ELR (cell line): Measurements from ENCODE around the gene WDFY4.

Experiments used
- DNase-seq: peaks from one replicate; pipeline ENCODE4 v3.0.0-alpha.2; 2015; ENCODE audit warnings: low read depth

WDFY4 gene

GRCh38 chr10:48907730-48908129, 223.1 kb downstream of the WDFY4 start:
- no peak for DNase-seq

- no peak for DNase-seq
These were observed 225.9 kb downstream of the WDFY4 start for GRCh38 chr10:48910548-48910947.

GRCh38 chr10:48913674-48914073, 229.0 kb downstream of the WDFY4 start:
- DNase-seq = no peak

GRCh38 chr10:48923748-48924147, 239.1 kb downstream of the WDFY4 start:
- no peak for DNase-seq

GRCh38 chr10:48924988-48925387, 240.3 kb downstream of the WDFY4 start:
- no peak for DNase-seq

- DNase-seq = no peak
These were observed 241.6 kb downstream of the WDFY4 start for GRCh38 chr10:48926255-48926654.

GRCh38 chr10:48926764-48927540, 242.3 kb downstream of the WDFY4 start:
- no peak for DNase-seq

GRCh38 chr10:48929413-48929990, 244.8 kb downstream of the WDFY4 start:
- no peak for DNase-seq

- DNase-seq = no peak
These were observed 246.5 kb downstream of the WDFY4 start for GRCh38 chr10:48931188-48931587.

GRCh38 chr10:48932831-48933664, 248.4 kb downstream of the WDFY4 start:
- DNase-seq = no peak

- DNase-seq = no peak
These were observed 250.2 kb downstream of the WDFY4 start for GRCh38 chr10:48934672-48935501.

GRCh38 chr10:48935577-48935976, 250.9 kb downstream of the WDFY4 start:
- DNase-seq = no peak

GRCh38 chr10:48937796-48938195, 253.1 kb downstream of the WDFY4 start:
- no peak for DNase-seq

GRCh38 chr10:48938281-48938680, 253.6 kb downstream of the WDFY4 start:
- DNase-seq = no peak

GRCh38 chr10:48938990-48939536, 254.4 kb downstream of the WDFY4 start:
- DNase-seq = no peak

- DNase-seq = no peak
These were observed 255.2 kb downstream of the WDFY4 start, which contains the start of gene LRRC18 for GRCh38 chr10:48939790-48940325. Gene LRRC18 (minus strand): TSS chr10:48939840. CDS start chr10:48914155, 25,685 bp downstream.

GRCh38 chr10:48940372-48940771, 255.7 kb downstream of the WDFY4 start:
- DNase-seq = no peak

GRCh38 chr10:48940958-48941357, 256.3 kb downstream of the WDFY4 start:
- DNase-seq = no peak

GRCh38 chr10:48941427-48942075, 256.9 kb downstream of the WDFY4 start:
- no peak for DNase-seq

- no peak for DNase-seq
These were observed 258.4 kb downstream of the WDFY4 start for GRCh38 chr10:48943096-48943495.

GRCh38 chr10:48944171-48944570, 259.5 kb downstream of the WDFY4 start:
- DNase-seq = no peak
